ENCODE measurements around the gene INO80B.

Gene INO80B

DNA sequence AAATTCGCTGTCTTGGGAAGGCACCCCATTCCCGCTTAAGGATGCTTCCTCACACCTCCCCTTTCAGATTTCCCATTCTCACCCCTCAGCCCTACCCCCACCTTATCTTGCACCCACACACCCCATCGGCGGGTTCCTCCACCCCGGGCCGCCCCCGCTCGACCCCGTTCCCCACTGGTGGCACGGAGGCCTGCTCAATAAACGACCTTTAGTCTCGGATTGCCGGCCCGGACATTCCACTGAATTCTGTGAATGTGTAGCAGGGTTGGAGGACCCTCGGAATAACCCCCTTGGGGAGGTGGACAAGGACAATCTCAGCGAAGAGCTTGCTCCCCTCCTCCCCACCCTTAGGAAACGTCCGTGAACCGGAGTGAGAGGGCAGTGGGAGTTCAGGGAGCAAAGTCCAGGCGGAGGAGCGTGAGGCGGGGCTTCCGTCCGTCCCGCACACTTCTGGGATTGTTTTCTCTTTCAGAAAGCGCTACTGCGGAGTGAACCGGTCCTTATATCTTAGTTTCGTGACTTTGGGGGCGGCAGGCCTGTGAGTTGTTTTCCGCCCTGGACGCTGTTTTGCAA is 47.3 kb downstream of the INO80B start:
- DNase-seq (ENCODE audit: low read depth): no peak

DNA sequence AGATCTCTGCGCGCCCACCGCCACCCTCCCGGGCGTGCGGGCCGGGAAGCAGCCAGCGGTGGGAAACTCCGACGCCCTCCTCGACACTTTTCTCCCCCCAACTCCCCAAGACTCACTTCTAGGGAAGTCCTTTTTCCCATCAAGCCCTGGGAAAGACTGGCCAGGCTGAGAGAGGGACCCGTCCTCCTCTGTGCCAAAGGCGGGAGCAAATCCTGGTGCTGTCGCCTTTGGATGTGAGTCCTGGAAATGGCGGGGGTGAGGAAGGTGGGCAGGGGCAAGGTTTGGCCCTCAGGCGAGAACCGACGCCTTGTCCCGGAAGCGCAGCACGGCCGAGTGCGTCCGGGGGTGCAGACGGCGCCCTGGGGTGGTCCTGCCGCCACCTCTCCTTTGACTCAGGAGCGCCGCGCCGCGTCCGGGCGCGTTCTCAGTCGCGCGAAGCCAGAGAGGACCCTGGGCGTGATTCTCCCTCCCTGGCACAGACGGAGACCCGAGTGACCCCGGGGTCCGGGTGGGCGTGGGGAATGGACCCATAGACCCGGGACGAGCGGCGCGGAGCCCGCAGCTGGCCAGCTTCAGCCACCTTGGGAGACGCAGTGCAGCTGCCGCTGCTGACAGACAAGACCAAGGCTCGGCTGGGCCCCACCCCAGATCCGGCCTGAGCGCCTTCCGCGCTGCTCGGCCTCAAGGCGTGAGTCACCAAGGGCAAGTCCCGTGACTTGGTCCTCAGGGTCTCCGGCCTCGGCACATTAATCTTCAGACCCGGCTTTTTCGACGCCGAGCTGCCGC is 48.0 kb downstream of the INO80B start:
- DNase-seq (ENCODE audit: low read depth): no peak

- DNase-seq (ENCODE audit: low read depth): no peak
Measured at GRCh38 chr2:74503506-74504475, 48.9 kb downstream of the INO80B start.

GRCh38 chr2:74504591-74504990 is 49.7 kb downstream of the INO80B start:
- no peak for DNase-seq (ENCODE audit: low read depth)

DNA sequence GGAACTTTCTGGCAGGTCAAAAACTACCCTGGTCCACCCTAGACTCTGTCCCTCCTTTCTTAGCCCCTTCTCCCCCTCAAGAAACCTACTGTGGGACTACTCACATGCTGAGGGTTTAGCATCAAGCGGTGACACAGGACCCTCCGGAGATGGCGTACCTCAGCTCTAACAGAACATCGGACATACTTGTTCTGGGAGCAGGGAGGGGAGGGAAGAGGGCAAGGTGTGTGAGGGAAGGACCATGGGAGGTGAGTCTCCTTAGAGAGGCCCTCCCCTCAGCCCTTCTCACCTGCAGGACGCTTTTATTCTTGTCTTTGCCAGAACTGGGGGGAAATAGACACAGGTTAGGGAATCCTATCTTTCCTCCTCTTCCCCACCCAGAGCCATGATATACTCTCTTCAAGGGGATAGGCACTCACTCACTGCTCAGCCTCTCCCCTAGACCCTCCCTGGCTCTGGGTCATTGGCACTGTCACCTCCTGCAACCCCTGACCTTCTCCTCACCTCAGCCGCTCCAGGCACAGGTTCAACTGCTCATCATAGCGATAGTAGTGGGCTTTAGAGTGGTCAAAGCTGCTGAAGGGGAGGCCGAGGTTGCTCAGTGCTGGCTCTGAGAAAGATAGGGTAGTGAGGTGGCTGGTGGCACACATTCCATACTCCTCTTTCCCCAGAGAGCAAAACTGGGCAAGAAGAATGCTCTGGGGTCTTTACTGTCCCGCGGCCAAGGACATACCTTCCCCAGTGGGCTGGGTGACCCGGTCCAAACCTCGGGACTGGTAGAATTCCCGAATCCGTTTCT is 50.8 kb downstream of the INO80B start:
- DNase-seq (ENCODE audit: low read depth): no peak

DNA sequence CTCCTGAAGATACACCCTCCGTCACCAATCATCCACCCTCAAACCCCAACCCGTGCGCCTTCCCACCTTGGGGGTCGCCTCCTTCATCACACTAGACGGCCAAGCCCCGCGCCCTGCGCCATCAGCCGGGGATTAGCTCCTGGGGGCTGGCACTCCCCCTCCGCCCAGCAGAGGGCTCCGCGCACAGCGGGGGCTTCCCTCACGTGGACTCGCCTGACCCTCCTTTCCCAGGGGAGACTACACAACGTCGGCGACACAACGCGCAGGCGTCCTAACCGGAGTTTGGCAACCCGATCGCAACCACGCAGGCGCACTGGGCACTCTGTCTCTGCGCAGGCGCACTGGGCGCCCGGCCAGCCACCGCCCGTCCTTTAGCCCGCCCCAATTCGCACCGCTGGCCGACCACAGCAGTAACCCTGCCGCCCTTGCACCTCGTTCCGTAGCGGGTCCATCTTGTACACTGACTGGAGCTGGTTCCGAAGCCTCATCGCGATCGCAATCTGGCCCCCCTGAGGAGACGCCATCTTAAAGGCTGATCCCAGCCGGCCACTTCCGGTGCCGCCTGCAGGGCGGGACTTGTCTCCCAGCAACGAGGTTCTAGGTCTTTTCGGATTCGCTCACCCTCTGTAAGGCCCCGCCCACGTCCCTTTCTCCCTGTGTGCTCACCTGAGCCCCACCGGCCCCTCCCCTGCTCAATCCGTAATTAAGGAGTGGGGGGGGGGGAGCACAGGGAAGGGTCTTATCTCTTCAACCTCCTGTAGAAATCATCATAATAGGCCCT is 52.4 kb downstream of the INO80B start, which contains the start of gene PCGF1:
PCGF1 (minus strand) TSS at position 551 of the 781 bp plus-strand sequence; CDS start at position 524, 27 bp downstream.
- peak; percentile 99 for DNase-seq (ENCODE audit: low read depth)

All from stimulated activated CD8-positive, alpha-beta memory T cell treated with anti-CD3 and anti-CD28 coated beads, Interleukin-15, amount 100 ng/mL, for 1 hour (primary cell).